ENCODE measurements around the gene ZBTB43. TPM values are rescaled to one million over a fixed set of nuclear protein-coding genes. Genes with fewer than 3 reads are reported as not detected.

The ZBTB43 gene
- total RNA-seq, 6 donors from 2014 or later, result 16.0 to 26.8 (median 19.4) TPM

GRCh38 chr9:126758916-126759585, 45.8 kb upstream of the ZBTB43 start:
- WGBS, 2 donors, result 86 to 88% methylated on average over 7 of the region's 7 CpGs
- DNase-seq, result no peak

GRCh38 chr9:126761274-126761673, 43.6 kb upstream of the ZBTB43 start:
- 50 to 54% methylated on average over 8 of the region's 8 CpGs for WGBS, 2 donors
- H3K27ac ChIP-seq, result no peak overlapping the region
- DNase-seq (no peak), ATAC-seq (ENCODE audit: low FRiP score in 2 of 2) (no peak)
- TF ChIP-seq POLR2AphosphoS5 (IDR thresholded peaks at IDR 0.05) (no peak), EP300 (IDR thresholded peaks at IDR 0.05) (no peak), POLR2A (IDR thresholded peaks at IDR 0.05) (no peak), CTCF (IDR thresholded peaks at IDR 0.05) (no peak)
- no peaks in the 10 kb centered on the region for H3K36me3 ChIP-seq
- H3K4me1 ChIP-seq, result no peaks in the 10 kb centered on the region
- H3K27me3 ChIP-seq, result no peaks in the 10 kb centered on the region
- no peak overlapping the region for H3K4me3 ChIP-seq
- no peaks in the 10 kb centered on the region for H3K9me3 ChIP-seq

More at GRCh38 chr9:126758916-126759585, 45.8 kb upstream of the ZBTB43 start:
- Histone ChIP-seq H3K27ac (no peak overlapping the region), H3K36me3 (no peaks in the 10 kb centered on the region), H3K4me1 (no peaks in the 10 kb centered on the region), H3K9me3 (no peaks in the 10 kb centered on the region), H3K4me3 (no peak overlapping the region), H3K27me3 (no peaks in the 10 kb centered on the region)
- no peak for TF ChIP-seq CTCF (IDR thresholded peaks at IDR 0.05)
- TF ChIP-seq POLR2AphosphoS5 (IDR thresholded peaks at IDR 0.05), result no peak
- TF ChIP-seq POLR2A (IDR thresholded peaks at IDR 0.05), result no peak
- TF ChIP-seq EP300 (IDR thresholded peaks at IDR 0.05), result no peak
- no peak for ATAC-seq (ENCODE audit: low FRiP score in 2 of 2)

DNA sequence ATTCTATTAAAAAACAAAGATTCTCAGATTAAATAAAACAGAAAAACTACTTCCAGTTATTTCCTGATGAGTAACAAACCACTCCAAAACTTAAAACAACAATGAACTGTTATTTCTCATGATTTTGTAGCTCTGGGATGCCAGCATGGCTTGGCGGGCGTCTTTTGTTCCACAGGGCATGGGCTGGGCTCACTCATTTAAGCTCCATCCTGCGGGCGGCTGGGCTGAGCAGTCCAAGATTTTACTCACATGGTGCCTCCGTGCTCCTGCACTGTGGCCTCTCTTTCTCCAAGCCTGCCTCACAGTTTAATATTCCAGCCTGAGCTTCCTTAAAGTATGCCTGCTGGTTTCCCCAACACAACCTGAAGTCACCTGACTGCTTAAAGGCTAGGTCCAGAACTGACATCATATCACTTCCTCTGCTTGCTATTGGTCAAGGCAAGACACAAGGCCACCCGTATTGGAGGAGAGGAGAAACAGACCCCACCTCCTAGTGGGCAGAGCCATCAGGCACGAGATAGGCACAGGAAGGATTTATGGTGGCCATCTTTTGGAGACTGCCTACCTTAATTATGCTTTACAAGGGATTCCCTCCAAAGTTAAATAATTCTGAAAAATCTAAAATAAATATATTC, 41.6 kb upstream of the ZBTB43 start:
- Histone ChIP-seq H3K27ac (no peak overlapping the region), H3K27me3 (no peaks in the 10 kb centered on the region), H3K4me1 (no peaks in the 10 kb centered on the region), H3K4me3 (no peak overlapping the region), H3K9me3 (no peaks in the 10 kb centered on the region), H3K36me3 (no peaks in the 10 kb centered on the region)
- no peak for DNase-seq
- no peak for ATAC-seq (ENCODE audit: low FRiP score in 2 of 2)
- 79 to 85% methylated on average over 7 of the region's 7 CpGs for WGBS, 2 donors
- TF ChIP-seq POLR2AphosphoS5 (IDR thresholded peaks at IDR 0.05) (no peak), POLR2A (IDR thresholded peaks at IDR 0.05) (no peak), CTCF (IDR thresholded peaks at IDR 0.05) (no peak), EP300 (IDR thresholded peaks at IDR 0.05) (no peak)

DNA sequence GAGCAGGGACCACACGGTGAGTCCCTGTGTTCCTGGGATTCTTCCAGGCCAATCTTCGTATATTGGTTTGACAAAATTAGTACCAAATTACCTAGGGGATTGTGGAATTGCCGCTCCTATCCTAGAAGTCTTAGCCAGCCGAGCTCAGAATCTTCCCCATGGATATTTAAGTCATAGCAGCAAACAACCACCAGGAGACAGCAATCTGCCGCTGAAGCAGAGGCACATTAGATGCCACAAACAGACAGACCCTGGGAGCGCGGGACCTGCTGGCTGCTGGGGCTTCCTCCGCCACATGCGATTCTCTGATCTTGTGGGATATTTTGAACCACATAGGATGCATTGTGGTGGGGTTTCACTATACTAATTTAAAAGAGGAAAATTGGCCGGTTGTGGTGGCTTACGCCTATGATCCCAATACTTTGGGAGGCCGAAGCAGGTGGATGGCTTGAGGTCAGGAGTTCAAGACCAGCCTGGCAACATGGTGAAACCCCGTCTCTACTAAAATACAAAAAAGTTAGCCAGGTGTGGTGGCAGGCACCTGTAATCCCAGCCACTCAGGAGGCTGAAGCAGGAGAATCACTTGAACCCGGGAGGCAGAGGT, 31.7 kb upstream of the ZBTB43 start:
- H3K4me1 ChIP-seq, result no peaks in the 10 kb centered on the region
- WGBS, 2 donors, result 66 to 68% methylated on average over 10 to 14 of the region's 14 CpGs
- H3K27ac ChIP-seq, result no peak overlapping the region
- no peaks in the 10 kb centered on the region for H3K9me3 ChIP-seq
- ATAC-seq (ENCODE audit: low FRiP score in 2 of 2) (no peak), DNase-seq (no peak)
- H3K4me3 ChIP-seq, result no peak overlapping the region
- no peak for TF ChIP-seq EP300 (IDR thresholded peaks at IDR 0.05)
- peak in 3 of 6 experiments; percentile 13 to 30 (median 20) for TF ChIP-seq CTCF (IDR thresholded peaks at IDR 0.05)
- no peaks in the 10 kb centered on the region for H3K36me3 ChIP-seq
- H3K27me3 ChIP-seq, result no peaks in the 10 kb centered on the region
